Type B pancreatic cell (in vitro differentiated cells): ENCODE measurements around the gene MBTPS1. TPM values are rescaled to one million over a fixed set of nuclear protein-coding genes. Genes with fewer than 3 reads are reported as not detected.

ENCODE experiments used
- DNase-seq: peaks from one replicate; pipeline ENCODE4 v3.0.0; 2021; ENCODE audit warnings: mixed read lengths; ENCODE audit not compliant: unreplicated experiment; ENCODE audit errors: extremely low spot score
- H3K27ac Mint-ChIP-seq: 2 replicates; pipeline ENCODE4 v1.8.0; 2021; ENCODE audit warnings: mild to moderate bottlenecking, mixed read lengths
- H3K27me3 Mint-ChIP-seq: 2 replicates; pipeline ENCODE4 v1.8.0; 2021; ENCODE audit warnings: mixed read lengths
- H3K36me3 Mint-ChIP-seq: 2 replicates; pipeline ENCODE4 v1.8.0; 2021; ENCODE audit warnings: mixed read lengths
- H3K4me1 Mint-ChIP-seq: one replicate; pipeline ENCODE4 v1.8.0; 2021; ENCODE audit warnings: mixed read lengths; ENCODE audit not compliant: unreplicated experiment
- H3K4me3 Mint-ChIP-seq: 2 replicates; pipeline ENCODE4 v1.8.0; 2021; ENCODE audit warnings: mild to moderate bottlenecking, mixed read lengths
- H3K9me3 Mint-ChIP-seq: 2 replicates; pipeline ENCODE4 v1.8.0; 2021; ENCODE audit warnings: mixed read lengths
- CTCF ChIP-seq: fragments of 200-600 bp; sonication (generic); conservative IDR thresholded peaks from 2 replicates; pipeline ENCODE4 v1.5.0; 2021; ENCODE audit warnings: antibody characterized with exemption, mild to moderate bottlenecking
- total RNA-seq: library from RNA; stranded (reverse); gene quantifications from 2 replicates; pipeline ENCODE4 v1.2.1, GENCODE V29; 2021; ENCODE audit warnings: low replicate concordance

The MBTPS1 gene
- total RNA-seq, 1 donor from 2014 or later = 88.4 TPM

DNA sequence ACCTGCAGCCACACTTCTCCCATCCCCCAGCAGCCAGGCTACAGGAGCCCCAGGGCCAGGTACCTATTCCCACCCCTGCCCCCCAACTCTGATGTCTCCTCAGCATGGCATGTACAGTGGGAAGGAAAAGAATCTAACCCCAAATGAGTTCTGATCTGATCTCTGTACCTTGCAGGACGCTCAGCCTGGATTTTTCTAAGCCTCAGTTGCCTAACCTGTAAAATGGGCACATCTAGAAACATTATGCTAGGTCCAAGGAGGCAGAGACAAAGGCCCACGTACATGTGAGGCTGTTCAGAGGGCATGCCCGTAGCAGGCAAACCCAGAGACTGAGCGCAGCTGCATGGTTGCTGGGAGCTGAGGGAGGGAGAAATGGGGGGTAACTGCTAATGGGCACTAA is 109.2 kb downstream of the MBTPS1 start:
- Mint-ChIP-seq H3K27me3 (peaks cover 8% of the 10 kb centered on the region), H3K36me3 (no peaks in the 10 kb centered on the region), H3K9me3 (no peaks in the 10 kb centered on the region), H3K4me3 (no peak overlapping the region), H3K4me1 (no peaks in the 10 kb centered on the region), H3K27ac (no peak overlapping the region)
- DNase-seq = no peak
- TF ChIP-seq CTCF = no peak

- no peak overlapping the region for H3K27ac Mint-ChIP-seq
- no peaks in the 10 kb centered on the region for H3K36me3 Mint-ChIP-seq
- no peak overlapping the region for H3K4me3 Mint-ChIP-seq
- H3K9me3 Mint-ChIP-seq = no peaks in the 10 kb centered on the region
- H3K4me1 Mint-ChIP-seq = no peaks in the 10 kb centered on the region
- TF ChIP-seq CTCF = no peak
- no peak for DNase-seq
- H3K27me3 Mint-ChIP-seq = peaks cover 8% of the 10 kb centered on the region
These were observed 111.4 kb downstream of the MBTPS1 start for GRCh38 chr16:84005391-84005790.

DNA sequence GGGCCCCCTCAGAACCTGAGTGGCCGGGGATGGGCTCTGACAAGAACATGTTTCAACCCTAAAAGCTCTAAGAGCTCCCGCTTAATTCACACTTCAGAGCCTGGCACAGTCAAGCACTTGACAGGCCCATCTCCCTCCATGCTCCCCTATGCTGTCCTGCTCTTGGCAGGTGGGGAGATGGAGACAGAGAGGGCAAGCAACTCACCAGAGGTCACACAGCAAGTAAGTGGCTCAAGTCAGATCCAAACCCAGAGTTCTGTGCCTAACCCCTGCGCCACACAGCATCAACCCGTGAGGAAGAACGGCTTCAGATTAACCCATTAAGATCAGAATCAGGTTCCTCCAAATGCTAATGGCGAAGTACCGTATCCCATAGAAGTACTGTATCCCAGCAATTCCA is 112.3 kb downstream of the MBTPS1 start:
- no peak for DNase-seq
- no peak for TF ChIP-seq CTCF
- H3K9me3 Mint-ChIP-seq = no peaks in the 10 kb centered on the region
- no peak overlapping the region for H3K4me3 Mint-ChIP-seq
- H3K4me1 Mint-ChIP-seq = no peaks in the 10 kb centered on the region
- no peaks in the 10 kb centered on the region for H3K36me3 Mint-ChIP-seq
- H3K27ac Mint-ChIP-seq = no peak overlapping the region
- peaks cover 8% of the 10 kb centered on the region for H3K27me3 Mint-ChIP-seq

Other genes with a start within 250 kb of the MBTPS1 start
- 6.4 and 7.1 TPM in 2 replicates for gene MLYCD, start 217.8 kb downstream of the MBTPS1 start, total RNA-seq
- 4.0 and 15.5 TPM in 2 replicates for gene OSGIN1, start 163.7 kb downstream of the MBTPS1 start, total RNA-seq
- gene NECAB2, start 148.7 kb downstream of the MBTPS1 start, total RNA-seq = 1.5 and 6.5 TPM in 2 replicates
- gene SLC38A8, start 74.1 kb downstream of the MBTPS1 start, total RNA-seq = not detected in 2 replicates
- 22.9 and 36.4 TPM in 2 replicates for gene HSDL1, start 28.2 kb upstream of the MBTPS1 start, total RNA-seq
- gene DNAAF1, start 28.4 kb upstream of the MBTPS1 start, total RNA-seq = 0.67 and 3.2 TPM in 2 replicates
- gene TAF1C, start 70.1 kb upstream of the MBTPS1 start, total RNA-seq = 66.9 and 83.7 TPM in 2 replicates
- gene ADAD2, start 74.2 kb upstream of the MBTPS1 start, total RNA-seq = not detected in 2 replicates
- gene KCNG4, start 123.1 kb upstream of the MBTPS1 start, total RNA-seq = 0.12 and 0.17 TPM in 2 replicates
- 0.95 and 2.0 TPM in 2 replicates for gene WFDC1, start 177.9 kb upstream of the MBTPS1 start, total RNA-seq